Astrocyte of the spinal cord (primary cell): Measurements from ENCODE around the gene TRIP4.

ENCODE experiments used
- DNase-seq: peaks from one replicate; pipeline ENCODE4 v3.0.0; 2011; ENCODE audit warnings: low read depth, low spot score
- H3K4me3 ChIP-seq: 2 replicates; pipeline ENCODE4 v1.5.1; 2011; ENCODE audit warnings: low read depth, mild to moderate bottlenecking, low read length, moderate library complexity
- CTCF ChIP-seq: IDR thresholded peaks from 2 replicates; pipeline ENCODE4 v1.5.1; 2012; ENCODE audit warnings: low read depth, mild to moderate bottlenecking, low read length, inconsistent platforms
- in situ Hi-C: cut with HindIII; loops from 2 replicates; pipeline ENCODE4 v1.10.0; 2017; ENCODE audit warnings: low sequenced_read_pairs

TRIP4 gene

GRCh38 chr15:64455961-64456371 lies 68.3 kb downstream of the TRIP4 start:
- DNase-seq: no peak
- in situ Hi-C loops: no loop called here
- no peak overlapping the region for H3K4me3 ChIP-seq
- no peak for TF ChIP-seq CTCF

GRCh38 chr15:64456634-64457108 lies 69.0 kb downstream of the TRIP4 start:
- in situ Hi-C loops: no loop called here
- no peak for DNase-seq
- H3K4me3 ChIP-seq: no peak overlapping the region
- no peak for TF ChIP-seq CTCF

- in situ Hi-C loops: no loop called here
- TF ChIP-seq CTCF: no peak
- no peak overlapping the region for H3K4me3 ChIP-seq
- DNase-seq: no peak
Observed at GRCh38 chr15:64459066-64459781, 71.6 kb downstream of the TRIP4 start.

GRCh38 chr15:64460206-64460723 lies 72.6 kb downstream of the TRIP4 start, which contains the start of gene ZNF609:
ZNF609 (plus strand) TSS chr15:64460578; CDS start chr15:64499420, 38,842 bp downstream.
- H3K4me3 ChIP-seq: peak within 1 kb of the TSS; percentile 64
- peak; percentile 94 for DNase-seq
- in situ Hi-C loops: no loop called here
- no peak for TF ChIP-seq CTCF

GRCh38 chr15:64460724-64461720 lies 73.4 kb downstream of the TRIP4 start:
- peak; percentile 73 for DNase-seq
- TF ChIP-seq CTCF: peak; percentile 10
- in situ Hi-C loops: no loop called here
- H3K4me3 ChIP-seq: peak overlapping the region; percentile 64

GRCh38 chr15:64461721-64462162 lies 74.1 kb downstream of the TRIP4 start:
- no peak for TF ChIP-seq CTCF
- no peak for DNase-seq
- in situ Hi-C loops: no loop called here

More at GRCh38 chr15:64461721-64462162, 74.1 kb downstream of the TRIP4 start:
- peak overlapping the region; percentile 64 for H3K4me3 ChIP-seq
